Measurements from ENCODE around the gene SCN1A. TPM values are rescaled to one million over a fixed set of nuclear protein-coding genes. Genes with fewer than 3 reads are reported as not detected.

SCN1A gene
- total RNA-seq, 4 donors from 2014 or later: not detected

DNA sequence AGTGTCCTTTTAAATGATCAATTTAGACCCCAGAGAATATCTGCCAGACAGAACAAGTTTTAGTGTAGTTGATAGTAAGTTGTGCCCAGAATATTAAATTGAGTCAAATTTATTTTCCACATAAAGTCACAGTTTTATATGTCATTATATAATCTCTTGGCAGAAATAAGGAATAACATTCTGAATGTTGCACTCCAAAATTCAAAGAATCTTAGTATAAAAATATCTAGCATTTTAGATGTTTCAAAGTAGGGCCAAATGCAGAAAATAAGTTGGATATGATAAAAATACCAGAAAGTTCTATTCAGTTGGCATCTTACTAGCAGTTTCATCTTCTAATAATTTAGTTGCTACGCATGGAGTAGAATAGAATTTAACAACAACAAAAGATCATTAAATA, 33.5 kb downstream of the SCN1A start:
- no peak for DNase-seq
- no peak for ATAC-seq
- Histone ChIP-seq H3K27ac (no peak overlapping the region), H3K9me3 (no peaks in the 10 kb centered on the region), H3K36me3 (no peaks in the 10 kb centered on the region), H3K27me3 (no peaks in the 10 kb centered on the region), H3K4me1 (no peaks in the 10 kb centered on the region), H3K4me3 (no peak overlapping the region)
- intact Hi-C loops (cut with DNase I; ENCODE audit: low total_unique reads) (no loop called here), in situ Hi-C loops (cut with MboI; ENCODE audit: low sequenced_read_pairs in 4 of 4) (no loop called here)
- TF ChIP-seq CTCF (IDR thresholded peaks at IDR 0.05 in 4 of 5, conservative IDR thresholded peaks at IDR 0.05 in 1 of 5) (no peak), POLR2A (IDR thresholded peaks at IDR 0.05) (no peak)

DNA sequence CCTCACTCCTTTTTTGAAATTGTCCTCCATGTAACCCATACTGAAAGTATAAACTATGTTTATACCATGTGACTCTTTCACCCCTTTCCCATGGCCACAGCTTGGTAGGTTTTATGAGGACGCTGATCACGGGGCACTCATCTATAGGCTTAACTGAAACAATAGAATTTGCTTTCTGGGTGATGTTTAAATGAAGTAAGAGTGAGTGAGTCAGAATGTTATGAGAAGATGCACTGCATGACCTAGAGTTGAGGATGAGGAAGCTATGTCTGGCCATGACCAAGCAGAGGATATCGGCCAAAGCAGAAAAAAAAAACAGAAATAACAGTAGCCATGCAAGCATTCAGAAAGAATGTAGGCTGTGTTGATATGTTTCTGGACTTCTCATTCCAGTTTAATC, 34.9 kb downstream of the SCN1A start:
- no peak overlapping the region for H3K27ac ChIP-seq
- intact Hi-C loops (cut with DNase I; ENCODE audit: low total_unique reads) (no loop called here), in situ Hi-C loops (cut with MboI; ENCODE audit: low sequenced_read_pairs in 4 of 4) (no loop called here)
- no peaks in the 10 kb centered on the region for H3K27me3 ChIP-seq
- no peak overlapping the region for H3K4me3 ChIP-seq
- TF ChIP-seq POLR2A (IDR thresholded peaks at IDR 0.05) (no peak), CTCF (IDR thresholded peaks at IDR 0.05 in 4 of 5, conservative IDR thresholded peaks at IDR 0.05 in 1 of 5) (no peak)
- no peaks in the 10 kb centered on the region for H3K36me3 ChIP-seq
- no peak for ATAC-seq
- DNase-seq: no peak
- no peaks in the 10 kb centered on the region for H3K9me3 ChIP-seq
- no peaks in the 10 kb centered on the region for H3K4me1 ChIP-seq

- no peaks in the 10 kb centered on the region for H3K36me3 ChIP-seq
- H3K27me3 ChIP-seq: no peaks in the 10 kb centered on the region
- no peaks in the 10 kb centered on the region for H3K4me1 ChIP-seq
- TF ChIP-seq CTCF (IDR thresholded peaks at IDR 0.05 in 4 of 5, conservative IDR thresholded peaks at IDR 0.05 in 1 of 5) (no peak), POLR2A (IDR thresholded peaks at IDR 0.05) (no peak)
- no peaks in the 10 kb centered on the region for H3K9me3 ChIP-seq
- H3K4me3 ChIP-seq: no peak overlapping the region
- no peak for ATAC-seq
- no peak overlapping the region for H3K27ac ChIP-seq
- DNase-seq: no peak
- intact Hi-C loops (cut with DNase I; ENCODE audit: low total_unique reads) (no loop called here), in situ Hi-C loops (cut with MboI; ENCODE audit: low sequenced_read_pairs in 4 of 4) (no loop called here)
Measured at GRCh38 chr2:166091439-166091838, 36.4 kb downstream of the SCN1A start.

GRCh38 chr2:166090908-166091307, 36.9 kb downstream of the SCN1A start:
- Histone ChIP-seq H3K27me3 (no peaks in the 10 kb centered on the region), H3K27ac (no peak overlapping the region), H3K4me1 (no peaks in the 10 kb centered on the region), H3K4me3 (no peak overlapping the region), H3K36me3 (no peaks in the 10 kb centered on the region), H3K9me3 (no peaks in the 10 kb centered on the region)
- in situ Hi-C loops (cut with MboI; ENCODE audit: low sequenced_read_pairs in 4 of 4) (no loop called here), intact Hi-C loops (cut with DNase I; ENCODE audit: low total_unique reads) (no loop called here)
- no peak for TF ChIP-seq POLR2A (IDR thresholded peaks at IDR 0.05)
- no peak for TF ChIP-seq CTCF (IDR thresholded peaks at IDR 0.05 in 4 of 5, conservative IDR thresholded peaks at IDR 0.05 in 1 of 5)
- no peak for ATAC-seq
- DNase-seq: no peak

DNA sequence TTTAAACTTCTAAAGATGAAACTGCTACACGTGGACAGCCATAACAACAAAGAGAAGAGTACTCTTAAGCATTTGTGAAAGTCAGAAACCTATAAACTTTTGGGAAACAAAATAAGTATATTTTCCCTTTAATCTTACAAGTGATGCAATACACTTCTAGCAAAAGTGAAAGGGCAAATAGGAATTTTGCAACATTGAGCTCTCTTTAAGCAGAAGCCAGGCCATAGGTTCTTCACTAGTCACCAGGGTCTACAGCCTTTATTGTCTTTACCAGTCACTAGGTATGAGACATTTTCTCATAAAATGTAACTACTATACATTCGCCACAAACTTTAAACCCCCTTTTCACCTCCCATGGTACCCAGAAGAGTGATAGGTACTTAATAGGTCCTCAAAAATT, 37.5 kb downstream of the SCN1A start:
- Histone ChIP-seq H3K36me3 (no peaks in the 10 kb centered on the region), H3K27me3 (no peaks in the 10 kb centered on the region), H3K4me1 (no peaks in the 10 kb centered on the region), H3K9me3 (no peaks in the 10 kb centered on the region), H3K4me3 (no peak overlapping the region), H3K27ac (no peak overlapping the region)
- intact Hi-C loops (cut with DNase I; ENCODE audit: low total_unique reads) (no loop called here), in situ Hi-C loops (cut with MboI; ENCODE audit: low sequenced_read_pairs in 4 of 4) (no loop called here)
- ATAC-seq (no peak), DNase-seq (no peak)
- TF ChIP-seq CTCF (IDR thresholded peaks at IDR 0.05 in 4 of 5, conservative IDR thresholded peaks at IDR 0.05 in 1 of 5) (no peak), POLR2A (IDR thresholded peaks at IDR 0.05) (no peak)

Data from gastrocnemius medialis (tissue), 4 donors.